NCI-H82 treated with DMSO at 0.1 percent for 48 hours (cell line): Measurements from ENCODE around the gene RPS6KA2.
"Not testable (repeated sequence)": the region's sequence is repeated elsewhere in the genome, so short reads cannot be mapped to it uniquely, and the experiment has no call there.

Experiments used
- DNase-seq: peaks from one replicate; lab custom pipeline; 2025; ENCODE audit not compliant: unreplicated experiment; lab: John Stamatoyannopoulos, UW

The RPS6KA2 gene

GRCh38 chr6:166538297-166539010, 88.6 kb downstream of the RPS6KA2 start:
- DNase-seq: no peak

- DNase-seq: no peak
These were observed 92.2 kb downstream of the RPS6KA2 start for GRCh38 chr6:166534658-166535406.

GRCh38 chr6:166533205-166533824, 93.7 kb downstream of the RPS6KA2 start:
- DNase-seq: no peak

- DNase-seq: no peak
These were observed 94.7 kb downstream of the RPS6KA2 start for GRCh38 chr6:166532302-166532701.

- DNase-seq: no peak
These were observed 96.6 kb downstream of the RPS6KA2 start for GRCh38 chr6:166530211-166531095.

GRCh38 chr6:166529586-166529985, 97.5 kb downstream of the RPS6KA2 start:
- DNase-seq: no peak

GRCh38 chr6:166529058-166529457, 98.0 kb downstream of the RPS6KA2 start:
- DNase-seq: not testable (repeated sequence)

GRCh38 chr6:166527849-166528248, 99.2 kb downstream of the RPS6KA2 start:
- no peak for DNase-seq

GRCh38 chr6:166526937-166527336, 100.1 kb downstream of the RPS6KA2 start:
- DNase-seq: no peak

- DNase-seq: no peak
These were observed 101.5 kb downstream of the RPS6KA2 start for GRCh38 chr6:166525567-166525966.

- DNase-seq: no peak
These were observed 103.1 kb downstream of the RPS6KA2 start for GRCh38 chr6:166523782-166524559.

- no peak for DNase-seq
These were observed 105.9 kb downstream of the RPS6KA2 start for GRCh38 chr6:166520905-166521834.

GRCh38 chr6:166516251-166516884, 110.7 kb downstream of the RPS6KA2 start:
- no peak for DNase-seq

- DNase-seq: no peak
These were observed 111.8 kb downstream of the RPS6KA2 start for GRCh38 chr6:166515072-166515810.

- no peak for DNase-seq
These were observed 112.9 kb downstream of the RPS6KA2 start for GRCh38 chr6:166514196-166514595.

GRCh38 chr6:166512567-166512966, 114.5 kb downstream of the RPS6KA2 start:
- DNase-seq: no peak

- no peak for DNase-seq
These were observed 115.7 kb downstream of the RPS6KA2 start for GRCh38 chr6:166511316-166511715.

- DNase-seq: no peak
These were observed 117.9 kb downstream of the RPS6KA2 start for GRCh38 chr6:166509193-166509592.
